SIG-M5 treated with dmso at 0.1 percent for 504 hours (cell line): ENCODE data around the gene PPM1E.

Experiments
- DNase-seq: peaks from one replicate; lab custom pipeline; 2025; ENCODE audit not compliant: unreplicated experiment; lab: John Stamatoyannopoulos, UW

PPM1E gene

GRCh38 chr17:59030811-59031210 lies 275.2 kb downstream of the PPM1E start:
- DNase-seq = peak; percentile 52
